ENCODE results near the gene PBLD. TPM values are rescaled to one million over a fixed set of nuclear protein-coding genes. Genes with fewer than 3 reads are reported as not detected.

Gene PBLD
- total RNA-seq, 1 experiment from 2014 or later: 11.7 TPM

DNA sequence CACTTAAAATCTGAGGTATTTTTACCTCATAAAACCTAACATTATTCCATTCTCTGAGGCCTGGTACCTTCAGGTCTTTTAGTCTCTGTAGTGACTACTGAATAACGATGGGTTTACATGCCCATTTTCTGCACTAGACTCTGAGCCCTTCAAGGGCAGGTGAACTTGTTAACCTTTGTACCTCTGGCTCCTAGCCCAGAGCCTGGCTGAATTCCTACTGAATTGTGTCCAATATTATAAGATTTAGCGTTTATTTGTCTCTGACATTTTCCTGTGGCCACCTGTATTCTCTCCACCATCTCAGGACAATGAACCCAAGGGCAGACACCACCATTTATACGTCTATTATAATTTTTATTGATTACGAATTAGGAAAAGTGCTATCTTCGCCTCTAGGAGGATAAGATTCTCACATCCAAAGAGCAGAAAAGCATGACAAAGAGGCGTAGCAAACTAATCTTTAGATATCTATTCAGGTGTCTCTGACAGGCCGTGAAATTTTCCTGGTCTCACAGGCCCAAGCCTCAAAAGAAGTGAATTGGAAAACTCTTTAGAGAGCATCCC is 28.8 kb downstream of the PBLD start:
- no peak for DNase-seq (ENCODE audit: low read depth, low spot score)
- H3K27me3 ChIP-seq (ENCODE audit: control insufficient read depth, insufficient read depth, low read length): no peaks in the 10 kb centered on the region
- no peak overlapping the region for H3K4me3 ChIP-seq (ENCODE audit: low read depth in 2 of 2, low read length in 2 of 2)
- intact Hi-C loops (cut with micrococcal nuclease; ENCODE audit: unreplicated experiment) (loop anchor here (5.0 to 10.0 kb wide), 2 partner anchors 92 to 219 kb away; no protein-coding TSS in a partner anchor), in situ Hi-C loops (cut with HindIII; ENCODE audit: low pct_unique_long_range_greater_than_20kb, low sequenced_read_pairs) (no loop called here)
- BruUV-seq (replicated peaks): no TSS peak
- peaks cover 13% of the 10 kb centered on the region; the same call in 1 of the 2 replicates for H3K4me1 ChIP-seq (ENCODE audit: control insufficient read depth, insufficient read depth, low read length)
- no peaks in the 10 kb centered on the region for H3K9me3 ChIP-seq (ENCODE audit: control insufficient read depth, insufficient read depth, low read depth, low read length)
- ChIA-PET POLR2A (no interaction called here), CTCF (interaction anchor here (3.0 kb wide), 1 partner anchor 91 kb away, joined by 30 read pairs; no protein-coding TSS in a partner anchor)
- peak overlapping the region; percentile 13; the same call in 1 of the 2 replicates for H3K27ac ChIP-seq (ENCODE audit: low read length)
- ATAC-seq: no peak
- no peaks in the 10 kb centered on the region for H3K36me3 ChIP-seq (ENCODE audit: control insufficient read depth, insufficient read depth, low read length)
- TF ChIP-seq, protein P1, sequence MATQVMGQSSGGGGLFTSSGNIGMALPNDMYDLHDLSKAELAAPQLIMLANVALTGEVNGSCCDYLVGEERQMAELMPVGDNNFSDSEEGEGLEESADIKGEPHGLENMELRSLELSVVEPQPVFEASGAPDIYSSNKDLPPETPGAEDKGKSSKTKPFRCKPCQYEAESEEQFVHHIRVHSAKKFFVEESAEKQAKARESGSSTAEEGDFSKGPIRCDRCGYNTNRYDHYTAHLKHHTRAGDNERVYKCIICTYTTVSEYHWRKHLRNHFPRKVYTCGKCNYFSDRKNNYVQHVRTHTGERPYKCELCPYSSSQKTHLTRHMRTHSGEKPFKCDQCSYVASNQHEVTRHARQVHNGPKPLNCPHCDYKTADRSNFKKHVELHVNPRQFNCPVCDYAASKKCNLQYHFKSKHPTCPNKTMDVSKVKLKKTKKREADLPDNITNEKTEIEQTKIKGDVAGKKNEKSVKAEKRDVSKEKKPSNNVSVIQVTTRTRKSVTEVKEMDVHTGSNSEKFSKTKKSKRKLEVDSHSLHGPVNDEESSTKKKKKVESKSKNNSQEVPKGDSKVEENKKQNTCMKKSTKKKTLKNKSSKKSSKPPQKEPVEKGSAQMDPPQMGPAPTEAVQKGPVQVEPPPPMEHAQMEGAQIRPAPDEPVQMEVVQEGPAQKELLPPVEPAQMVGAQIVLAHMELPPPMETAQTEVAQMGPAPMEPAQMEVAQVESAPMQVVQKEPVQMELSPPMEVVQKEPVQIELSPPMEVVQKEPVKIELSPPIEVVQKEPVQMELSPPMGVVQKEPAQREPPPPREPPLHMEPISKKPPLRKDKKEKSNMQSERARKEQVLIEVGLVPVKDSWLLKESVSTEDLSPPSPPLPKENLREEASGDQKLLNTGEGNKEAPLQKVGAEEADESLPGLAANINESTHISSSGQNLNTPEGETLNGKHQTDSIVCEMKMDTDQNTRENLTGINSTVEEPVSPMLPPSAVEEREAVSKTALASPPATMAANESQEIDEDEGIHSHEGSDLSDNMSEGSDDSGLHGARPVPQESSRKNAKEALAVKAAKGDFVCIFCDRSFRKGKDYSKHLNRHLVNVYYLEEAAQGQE (IDR thresholded peaks at IDR 0.05; ENCODE audit: insufficient read depth in 1 of 2, low read depth in 2 of 2, low read length in 1 of 2): no peak
- TF ChIP-seq TCF7L2 (IDR thresholded peaks at IDR 0.05; ENCODE audit: low read depth, low read length) (no peak), SIN3A (IDR thresholded peaks at IDR 0.05; ENCODE audit: borderline replicate concordance, insufficient read depth, low read depth, low read length) (no peak), CTCF (IDR thresholded peaks at IDR 0.05) (no peak), POLR2AphosphoS5 (IDR thresholded peaks at IDR 0.05; ENCODE audit: low read depth, low read length) (no peak)

DNA sequence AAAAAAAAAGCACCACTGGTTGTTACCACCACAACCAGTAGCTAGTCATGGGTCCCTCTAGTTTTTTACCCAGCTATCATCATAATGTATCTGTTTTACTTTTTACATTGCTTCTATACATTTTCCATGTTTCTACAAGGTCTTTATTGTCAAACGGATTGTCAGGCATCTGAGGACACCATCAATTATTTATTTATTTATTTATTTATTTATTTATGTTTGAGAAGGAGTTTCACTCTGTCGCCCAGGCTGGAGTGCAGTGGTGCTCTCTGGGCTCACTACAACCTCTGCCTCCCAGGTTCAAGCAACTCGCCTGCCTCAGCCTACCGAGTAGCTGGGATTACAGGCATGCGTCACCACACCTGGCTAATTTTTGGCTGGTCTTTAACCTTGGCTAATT is 29.9 kb downstream of the PBLD start:
- BruUV-seq (replicated peaks): no TSS peak
- ChIA-PET POLR2A (interaction anchor here (0.6 kb wide), 1 partner anchor 196 kb away, joined by 9 read pairs; no protein-coding TSS in a partner anchor), CTCF (interaction anchor here (0.6 to 3.0 kb wide), 4 partner anchors 16 to 351 kb away, joined by 4 to 30 read pairs (median 5); no protein-coding TSS in a partner anchor)
- intact Hi-C loops (cut with micrococcal nuclease; ENCODE audit: unreplicated experiment): loop anchor here (5.0 to 10.0 kb wide), 2 partner anchors 91 to 218 kb away; no protein-coding TSS in a partner anchor
- no peak for ATAC-seq
- DNase-seq (ENCODE audit: low read depth, low spot score): no peak
- no peaks in the 10 kb centered on the region for H3K36me3 ChIP-seq (ENCODE audit: control insufficient read depth, insufficient read depth, low read length)
- no peaks in the 10 kb centered on the region for H3K27me3 ChIP-seq (ENCODE audit: control insufficient read depth, insufficient read depth, low read length)
- peaks cover 13% of the 10 kb centered on the region; the same call in 1 of the 2 replicates for H3K4me1 ChIP-seq (ENCODE audit: control insufficient read depth, insufficient read depth, low read length)
- no peak overlapping the region for H3K27ac ChIP-seq (ENCODE audit: low read length)
- TF ChIP-seq TCF7L2 (IDR thresholded peaks at IDR 0.05; ENCODE audit: low read depth, low read length) (no peak), POLR2AphosphoS5 (IDR thresholded peaks at IDR 0.05; ENCODE audit: low read depth, low read length) (no peak), SIN3A (IDR thresholded peaks at IDR 0.05; ENCODE audit: borderline replicate concordance, insufficient read depth, low read depth, low read length) (no peak), CTCF (IDR thresholded peaks at IDR 0.05) (no peak)
- TF ChIP-seq, protein P1 (IDR thresholded peaks at IDR 0.05; ENCODE audit: insufficient read depth in 1 of 2, low read depth in 2 of 2, low read length in 1 of 2): no peak
- no peaks in the 10 kb centered on the region for H3K9me3 ChIP-seq (ENCODE audit: control insufficient read depth, insufficient read depth, low read depth, low read length)
- in situ Hi-C loops (cut with HindIII; ENCODE audit: low pct_unique_long_range_greater_than_20kb, low sequenced_read_pairs): no loop called here
- H3K4me3 ChIP-seq (ENCODE audit: low read depth in 2 of 2, low read length in 2 of 2): no peak overlapping the region

Data from Panc1 (cell line).